Stimulated activated CD8-positive, alpha-beta memory T cell treated with anti-CD3 and anti-CD28 coated beads, Interleukin-4, amount 100 ng/mL, for 24 hours (primary cell): ENCODE measurements around the gene SOBP.
"Not testable (repeated sequence)": the region's sequence is repeated elsewhere in the genome, so short reads cannot be mapped to it uniquely, and the experiment has no call there.

Experiments
- DNase-seq: peaks from one replicate; pipeline ENCODE4 v3.0.0-alpha.2; 2020; ENCODE audit warnings: low read depth

Gene SOBP

GRCh38 chr6:107553121-107553520, 63.2 kb downstream of the SOBP start:
- DNase-seq, result not testable (repeated sequence)

- no peak for DNase-seq
These were observed 64.4 kb downstream of the SOBP start for GRCh38 chr6:107554326-107554725.

GRCh38 chr6:107554918-107555317, 65.0 kb downstream of the SOBP start:
- no peak for DNase-seq

- no peak for DNase-seq
These were observed 65.5 kb downstream of the SOBP start for GRCh38 chr6:107555449-107555848.

GRCh38 chr6:107556082-107556481, 66.2 kb downstream of the SOBP start:
- DNase-seq, result no peak

GRCh38 chr6:107557698-107558097, 67.8 kb downstream of the SOBP start:
- DNase-seq, result no peak

- DNase-seq, result no peak
These were observed 70.7 kb downstream of the SOBP start for GRCh38 chr6:107560657-107561056.

- no peak for DNase-seq
These were observed 71.4 kb downstream of the SOBP start for GRCh38 chr6:107561306-107561705.

GRCh38 chr6:107563694-107564588, 74.0 kb downstream of the SOBP start:
- DNase-seq, result no peak

- DNase-seq, result no peak
These were observed 74.7 kb downstream of the SOBP start for GRCh38 chr6:107564589-107564951.

GRCh38 chr6:107565165-107565723, 75.3 kb downstream of the SOBP start:
- DNase-seq, result no peak

- no peak for DNase-seq
These were observed 77.7 kb downstream of the SOBP start for GRCh38 chr6:107567643-107568042.

- no peak for DNase-seq
These were observed 79.6 kb downstream of the SOBP start for GRCh38 chr6:107569473-107569872.

GRCh38 chr6:107571354-107571753, 81.4 kb downstream of the SOBP start:
- DNase-seq, result no peak

- DNase-seq, result no peak
These were observed 83.0 kb downstream of the SOBP start for GRCh38 chr6:107572886-107573285.

- no peak for DNase-seq
These were observed 84.9 kb downstream of the SOBP start for GRCh38 chr6:107574856-107575255.

GRCh38 chr6:107576852-107577251, 86.9 kb downstream of the SOBP start:
- DNase-seq, result no peak

GRCh38 chr6:107578642-107579341, 88.9 kb downstream of the SOBP start:
- DNase-seq, result no peak

GRCh38 chr6:107579456-107580056, 89.6 kb downstream of the SOBP start:
- DNase-seq, result no peak

- DNase-seq, result no peak
These were observed 92.2 kb downstream of the SOBP start for GRCh38 chr6:107582086-107582485.

- no peak for DNase-seq
These were observed 94.8 kb downstream of the SOBP start for GRCh38 chr6:107584726-107585125.

GRCh38 chr6:107585815-107586435, 96.0 kb downstream of the SOBP start:
- no peak for DNase-seq
